ENCODE data around the gene OTOF.

Gene OTOF

DNA sequence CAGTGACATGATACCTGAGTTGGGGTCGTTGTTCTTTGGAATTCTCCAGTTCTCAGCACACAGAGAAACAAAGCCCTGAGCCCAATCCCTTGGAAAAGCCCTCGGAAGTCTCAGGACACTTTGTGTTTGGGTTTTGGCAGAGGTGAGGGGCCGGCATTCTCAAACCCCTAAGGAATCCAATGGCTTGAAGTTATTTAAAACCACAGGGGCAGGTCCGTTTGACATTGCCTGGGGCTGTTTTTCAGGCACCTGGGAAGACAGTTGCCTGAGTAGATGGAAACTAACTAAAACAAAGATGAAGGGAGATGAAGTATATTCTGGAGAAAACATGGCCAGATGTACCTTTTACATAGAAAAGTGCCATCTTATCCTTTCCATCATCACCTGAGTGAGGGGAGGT, 22.5 kb upstream of the OTOF start:
- H3K79me1 ChIP-seq (ENCODE audit: low read length), result no peaks in the 10 kb centered on the region
- H3K36me3 ChIP-seq (ENCODE audit: control insufficient read depth, insufficient read depth, low read length), result no peaks in the 10 kb centered on the region
- no peak overlapping the region for H3K56ac ChIP-seq (ENCODE audit: low read length)
- DNase-seq, result peak; percentile 67
- no peak overlapping the region for H3K23ac ChIP-seq (ENCODE audit: low read length)
- no peak overlapping the region for H2BK5ac ChIP-seq (ENCODE audit: low read length)
- WGBS (ENCODE audit: extremely low coverage, insufficient coverage, low lambda C conversion rate), result no CpG with 5 or more reads among the region's 4 CpGs
- H3K4me3 ChIP-seq (ENCODE audit: low read length), result no peak overlapping the region
- H2AK5ac ChIP-seq (ENCODE audit: low read length), result no peak overlapping the region
- no peak overlapping the region for H3K9ac ChIP-seq (ENCODE audit: low read length)
- H3K4me1 ChIP-seq (ENCODE audit: control insufficient read depth, low read depth, low read length), result no peaks in the 10 kb centered on the region
- no peak overlapping the region for H3K18ac ChIP-seq (ENCODE audit: low read length)
- H3K27me3 ChIP-seq (ENCODE audit: insufficient read depth, low read length, poor library complexity), result no peaks in the 10 kb centered on the region
- no peak overlapping the region for H4K8ac ChIP-seq (ENCODE audit: low read depth, low read length)
- no peak overlapping the region for H2BK120ac ChIP-seq (ENCODE audit: low read depth, low read length)
- H3K27ac ChIP-seq (ENCODE audit: low read depth, low read length), result no peak overlapping the region
- H4K5ac ChIP-seq (ENCODE audit: low read length), result no peak overlapping the region
- H2BK15ac ChIP-seq (replicated peaks; ENCODE audit: low read depth), result no peak overlapping the region
- H3K4me2 ChIP-seq (ENCODE audit: low read length), result no peak overlapping the region
- H3K4ac ChIP-seq (ENCODE audit: low read depth, low read length), result no peak overlapping the region
- no peaks in the 10 kb centered on the region for H3K79me2 ChIP-seq (ENCODE audit: control insufficient read depth, insufficient read depth, low read length)

DNA sequence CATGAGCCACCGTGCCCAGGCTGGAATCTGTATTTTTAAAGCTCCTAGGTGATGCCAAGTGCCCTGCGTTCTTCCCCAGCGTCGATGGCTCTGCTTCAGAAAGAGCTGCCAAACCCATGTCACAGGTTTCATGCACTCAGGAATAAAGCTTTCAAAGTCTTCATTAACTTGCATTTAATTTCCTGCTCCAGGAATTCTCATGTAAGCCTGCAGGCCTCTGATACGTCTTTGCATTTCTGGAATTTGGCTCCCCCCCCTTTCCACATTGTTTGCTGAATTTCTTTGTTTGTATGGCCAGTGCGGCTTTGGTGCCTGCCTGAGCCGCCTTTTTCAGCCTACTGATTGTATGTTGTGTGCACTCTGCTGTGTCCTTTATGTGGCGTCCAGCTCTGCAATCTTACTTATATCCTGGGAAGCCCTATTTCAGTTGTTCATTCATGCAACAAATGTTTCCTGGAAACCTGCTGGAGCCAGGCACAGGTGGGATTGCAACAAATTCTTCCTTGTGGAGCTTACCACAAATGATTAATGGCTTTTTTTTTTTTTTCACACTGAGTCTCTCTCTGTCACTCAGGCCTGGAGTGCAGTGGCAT, 17.9 kb upstream of the OTOF start:
- no peaks in the 10 kb centered on the region for H3K79me1 ChIP-seq (ENCODE audit: low read length)
- no peak overlapping the region for H3K23ac ChIP-seq (ENCODE audit: low read length)
- no peak overlapping the region for H2BK15ac ChIP-seq (replicated peaks; ENCODE audit: low read depth)
- no peak overlapping the region for H3K4me2 ChIP-seq (ENCODE audit: low read length)
- H3K56ac ChIP-seq (ENCODE audit: low read length), result peak overlapping the region; percentile 30
- H3K27ac ChIP-seq (ENCODE audit: low read depth, low read length), result no peak overlapping the region
- no peak overlapping the region for H2AK5ac ChIP-seq (ENCODE audit: low read length)
- no peaks in the 10 kb centered on the region for H3K36me3 ChIP-seq (ENCODE audit: control insufficient read depth, insufficient read depth, low read length)
- no peak overlapping the region for H3K4me3 ChIP-seq (ENCODE audit: low read length)
- H4K5ac ChIP-seq (ENCODE audit: low read length), result no peak overlapping the region
- H3K18ac ChIP-seq (ENCODE audit: low read length), result no peak overlapping the region
- no peaks in the 10 kb centered on the region for H3K79me2 ChIP-seq (ENCODE audit: control insufficient read depth, insufficient read depth, low read length)
- no peak overlapping the region for H3K4ac ChIP-seq (ENCODE audit: low read depth, low read length)
- no peak overlapping the region for H3K9ac ChIP-seq (ENCODE audit: low read length)
- H4K8ac ChIP-seq (ENCODE audit: low read depth, low read length), result no peak overlapping the region
- H3K4me1 ChIP-seq (ENCODE audit: control insufficient read depth, low read depth, low read length), result no peaks in the 10 kb centered on the region
- DNase-seq, result peak; percentile 65
- H3K27me3 ChIP-seq (ENCODE audit: insufficient read depth, low read length, poor library complexity), result no peaks in the 10 kb centered on the region
- no peak overlapping the region for H2BK120ac ChIP-seq (ENCODE audit: low read depth, low read length)
- H2BK5ac ChIP-seq (ENCODE audit: low read length), result no peak overlapping the region
- WGBS (ENCODE audit: extremely low coverage, insufficient coverage, low lambda C conversion rate), result no CpG with 5 or more reads among the region's 8 CpGs

DNA sequence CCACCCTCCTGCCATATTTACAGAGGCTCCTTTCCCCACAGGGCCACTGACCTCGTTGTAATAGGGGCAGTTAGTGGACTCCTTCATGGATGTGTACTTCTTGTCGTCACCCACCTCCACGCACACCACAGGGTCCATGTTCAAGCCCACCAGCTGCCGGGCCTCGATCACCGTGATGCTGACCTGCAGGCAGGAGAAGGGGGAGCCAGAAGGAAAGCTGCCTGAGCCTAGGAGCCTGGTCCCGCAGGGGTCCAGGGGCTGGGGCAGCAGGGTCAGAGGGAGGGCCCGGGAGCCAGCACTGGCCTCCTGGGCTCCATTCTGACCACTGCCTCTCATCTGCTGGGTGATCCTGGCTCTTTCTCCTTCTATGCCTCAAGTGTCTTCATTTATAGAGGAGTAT, 17.0 kb upstream of the OTOF start:
- Histone ChIP-seq H3K56ac (ENCODE audit: low read length) (no peak overlapping the region), H3K4ac (ENCODE audit: low read depth, low read length) (no peak overlapping the region), H3K23ac (ENCODE audit: low read length) (no peak overlapping the region), H2BK120ac (ENCODE audit: low read depth, low read length) (no peak overlapping the region), H3K4me3 (ENCODE audit: low read length) (no peak overlapping the region), H3K27me3 (ENCODE audit: insufficient read depth, low read length, poor library complexity) (no peaks in the 10 kb centered on the region), H2BK15ac (replicated peaks; ENCODE audit: low read depth) (no peak overlapping the region), H3K36me3 (ENCODE audit: control insufficient read depth, insufficient read depth, low read length) (no peaks in the 10 kb centered on the region), H3K9ac (ENCODE audit: low read length) (no peak overlapping the region), H3K4me1 (ENCODE audit: control insufficient read depth, low read depth, low read length) (no peaks in the 10 kb centered on the region), H4K5ac (ENCODE audit: low read length) (no peak overlapping the region), H3K27ac (ENCODE audit: low read depth, low read length) (no peak overlapping the region), H3K18ac (ENCODE audit: low read length) (no peak overlapping the region), H3K79me1 (ENCODE audit: low read length) (no peaks in the 10 kb centered on the region), H4K8ac (ENCODE audit: low read depth, low read length) (no peak overlapping the region), H2AK5ac (ENCODE audit: low read length) (no peak overlapping the region), H3K79me2 (ENCODE audit: control insufficient read depth, insufficient read depth, low read length) (no peaks in the 10 kb centered on the region), H3K4me2 (ENCODE audit: low read length) (no peak overlapping the region), H2BK5ac (ENCODE audit: low read length) (no peak overlapping the region)
- WGBS (ENCODE audit: extremely low coverage, insufficient coverage, low lambda C conversion rate), result no CpG with 5 or more reads among the region's 8 CpGs
- no peak for DNase-seq

DNA sequence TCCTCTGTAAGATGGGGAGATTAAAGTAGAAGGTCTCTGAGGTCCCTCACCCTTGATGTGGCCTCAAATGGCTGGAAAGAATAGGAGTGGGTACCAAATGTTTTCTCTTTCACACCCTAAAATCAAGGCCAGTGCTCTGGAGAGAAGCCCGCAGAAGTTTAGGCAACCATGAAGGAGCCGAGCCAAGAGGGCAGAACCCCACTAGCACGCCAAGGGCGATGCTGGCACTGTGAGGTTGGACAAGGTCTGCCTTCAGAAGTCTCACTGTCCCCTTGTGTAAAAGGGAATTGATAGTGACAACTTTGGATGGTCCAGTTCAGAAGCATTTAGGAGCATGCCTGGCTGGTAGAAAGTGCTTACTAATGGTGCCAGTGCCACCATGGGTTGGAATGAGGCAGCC, 16.3 kb upstream of the OTOF start:
- H3K4ac ChIP-seq (ENCODE audit: low read depth, low read length), result no peak overlapping the region
- no peak overlapping the region for H3K4me2 ChIP-seq (ENCODE audit: low read length)
- no peaks in the 10 kb centered on the region for H3K27me3 ChIP-seq (ENCODE audit: insufficient read depth, low read length, poor library complexity)
- H4K5ac ChIP-seq (ENCODE audit: low read length), result no peak overlapping the region
- no peak overlapping the region for H2BK15ac ChIP-seq (replicated peaks; ENCODE audit: low read depth)
- no peaks in the 10 kb centered on the region for H3K79me1 ChIP-seq (ENCODE audit: low read length)
- WGBS (ENCODE audit: extremely low coverage, insufficient coverage, low lambda C conversion rate), result no CpG with 5 or more reads among the region's 4 CpGs
- no peaks in the 10 kb centered on the region for H3K4me1 ChIP-seq (ENCODE audit: control insufficient read depth, low read depth, low read length)
- no peak overlapping the region for H2AK5ac ChIP-seq (ENCODE audit: low read length)
- no peak overlapping the region for H3K4me3 ChIP-seq (ENCODE audit: low read length)
- H3K23ac ChIP-seq (ENCODE audit: low read length), result no peak overlapping the region
- H4K8ac ChIP-seq (ENCODE audit: low read depth, low read length), result no peak overlapping the region
- H2BK120ac ChIP-seq (ENCODE audit: low read depth, low read length), result no peak overlapping the region
- H3K79me2 ChIP-seq (ENCODE audit: control insufficient read depth, insufficient read depth, low read length), result no peaks in the 10 kb centered on the region
- no peak overlapping the region for H3K27ac ChIP-seq (ENCODE audit: low read depth, low read length)
- DNase-seq, result no peak
- no peak overlapping the region for H2BK5ac ChIP-seq (ENCODE audit: low read length)
- H3K56ac ChIP-seq (ENCODE audit: low read length), result no peak overlapping the region
- H3K9ac ChIP-seq (ENCODE audit: low read length), result no peak overlapping the region
- no peak overlapping the region for H3K18ac ChIP-seq (ENCODE audit: low read length)
- no peaks in the 10 kb centered on the region for H3K36me3 ChIP-seq (ENCODE audit: control insufficient read depth, insufficient read depth, low read length)

DNA sequence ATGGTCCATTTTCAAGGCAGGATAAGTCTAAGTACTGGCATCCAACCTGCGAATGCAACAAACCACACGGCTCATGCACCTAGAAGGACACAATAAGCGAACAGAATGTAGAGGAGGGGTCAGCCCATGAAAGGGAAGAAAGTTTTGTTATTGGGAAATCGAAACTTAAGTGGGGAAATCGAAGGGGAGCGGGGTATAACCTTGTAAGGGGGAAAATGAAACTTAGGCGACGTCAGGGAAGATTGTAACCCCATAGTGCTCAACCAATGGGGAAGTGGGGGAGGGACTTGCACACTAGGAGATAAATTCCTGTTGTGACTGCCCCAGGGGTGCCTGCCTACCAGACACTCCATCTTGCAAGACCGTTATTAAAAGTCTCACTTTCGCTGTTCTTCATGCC, 15.6 kb upstream of the OTOF start:
- Histone ChIP-seq H2BK120ac (ENCODE audit: low read depth, low read length) (no peak overlapping the region), H3K4me2 (ENCODE audit: low read length) (no peak overlapping the region), H3K27ac (ENCODE audit: low read depth, low read length) (no peak overlapping the region), H3K79me1 (ENCODE audit: low read length) (no peaks in the 10 kb centered on the region), H4K5ac (ENCODE audit: low read length) (no peak overlapping the region), H3K27me3 (ENCODE audit: insufficient read depth, low read length, poor library complexity) (no peaks in the 10 kb centered on the region), H3K18ac (ENCODE audit: low read length) (no peak overlapping the region), H3K4ac (ENCODE audit: low read depth, low read length) (no peak overlapping the region), H2AK5ac (ENCODE audit: low read length) (no peak overlapping the region), H4K8ac (ENCODE audit: low read depth, low read length) (no peak overlapping the region), H3K36me3 (ENCODE audit: control insufficient read depth, insufficient read depth, low read length) (no peaks in the 10 kb centered on the region), H3K56ac (ENCODE audit: low read length) (no peak overlapping the region), H3K4me3 (ENCODE audit: low read length) (no peak overlapping the region), H3K4me1 (ENCODE audit: control insufficient read depth, low read depth, low read length) (no peaks in the 10 kb centered on the region), H3K23ac (ENCODE audit: low read length) (no peak overlapping the region), H2BK5ac (ENCODE audit: low read length) (no peak overlapping the region), H2BK15ac (replicated peaks; ENCODE audit: low read depth) (no peak overlapping the region), H3K79me2 (ENCODE audit: control insufficient read depth, insufficient read depth, low read length) (no peaks in the 10 kb centered on the region), H3K9ac (ENCODE audit: low read length) (no peak overlapping the region)
- WGBS (ENCODE audit: extremely low coverage, insufficient coverage, low lambda C conversion rate), result no CpG with 5 or more reads among the region's 10 CpGs
- no peak for DNase-seq

DNA sequence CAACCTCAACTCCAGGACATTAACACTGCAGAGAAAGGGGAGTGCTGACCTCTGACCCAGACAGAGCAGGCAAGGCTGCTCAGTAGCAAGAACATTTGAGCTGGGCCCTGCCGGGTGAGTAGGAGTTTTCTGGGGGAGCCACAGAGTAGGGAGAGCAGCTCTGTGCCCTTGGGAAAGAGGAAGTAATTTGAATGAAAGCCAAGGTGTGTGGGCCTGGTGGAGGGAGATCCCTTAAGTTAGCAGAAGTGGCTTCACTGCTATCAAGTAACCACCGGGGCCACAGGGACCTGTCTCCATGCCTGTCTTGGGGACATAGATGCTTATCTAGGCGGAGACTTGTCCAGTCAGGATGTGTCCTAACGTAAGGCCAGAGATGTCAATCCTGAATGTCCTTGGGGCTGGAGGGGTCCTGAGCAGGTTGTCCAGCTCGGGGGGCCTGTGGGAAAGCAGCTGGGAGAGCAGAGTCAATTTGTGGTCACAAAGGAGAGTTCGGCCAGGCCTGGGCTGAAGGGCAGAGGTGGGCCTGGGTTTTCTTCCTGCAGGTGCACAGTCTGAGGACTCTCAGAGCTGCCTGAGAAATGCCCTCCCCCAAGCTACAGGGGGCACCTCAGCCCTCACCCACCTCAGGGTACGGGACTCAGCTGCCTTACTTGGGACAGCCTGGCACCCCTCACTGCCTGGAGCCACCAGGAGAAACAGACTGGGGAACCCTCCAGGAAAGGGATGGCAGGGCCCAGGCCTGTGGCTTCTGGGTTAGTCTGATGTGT, 15.0 kb upstream of the OTOF start:
- Histone ChIP-seq H3K4me2 (ENCODE audit: low read length) (no peak overlapping the region), H3K36me3 (ENCODE audit: control insufficient read depth, insufficient read depth, low read length) (no peaks in the 10 kb centered on the region), H3K56ac (ENCODE audit: low read length) (no peak overlapping the region), H4K8ac (ENCODE audit: low read depth, low read length) (no peak overlapping the region), H4K5ac (ENCODE audit: low read length) (no peak overlapping the region), H2BK15ac (replicated peaks; ENCODE audit: low read depth) (no peak overlapping the region), H3K9ac (ENCODE audit: low read length) (no peak overlapping the region), H2AK5ac (ENCODE audit: low read length) (no peak overlapping the region), H2BK5ac (ENCODE audit: low read length) (no peak overlapping the region), H3K79me1 (ENCODE audit: low read length) (no peaks in the 10 kb centered on the region), H2BK120ac (ENCODE audit: low read depth, low read length) (no peak overlapping the region), H3K27ac (ENCODE audit: low read depth, low read length) (no peak overlapping the region), H3K27me3 (ENCODE audit: insufficient read depth, low read length, poor library complexity) (no peaks in the 10 kb centered on the region), H3K18ac (ENCODE audit: low read length) (no peak overlapping the region), H3K23ac (ENCODE audit: low read length) (no peak overlapping the region), H3K79me2 (ENCODE audit: control insufficient read depth, insufficient read depth, low read length) (no peaks in the 10 kb centered on the region), H3K4ac (ENCODE audit: low read depth, low read length) (no peak overlapping the region), H3K4me3 (ENCODE audit: low read length) (no peak overlapping the region), H3K4me1 (ENCODE audit: control insufficient read depth, low read depth, low read length) (no peaks in the 10 kb centered on the region)
- WGBS (ENCODE audit: extremely low coverage, insufficient coverage, low lambda C conversion rate), result no CpG with 5 or more reads among the region's 7 CpGs
- DNase-seq, result no peak

Measured in mesendoderm (in vitro differentiated cells).